LoVo (cell line): ENCODE measurements around the gene POLD3.
"Not testable (repeated sequence)": the region's sequence is repeated elsewhere in the genome, so short reads cannot be mapped to it uniquely, and the experiment has no call there.

Source experiments
- DNase-seq: peaks from one replicate; pipeline ENCODE4 v3.0.0-alpha.2; 2016; ENCODE audit warnings: low spot score

POLD3 gene

GRCh38 chr11:74636630-74637184, 44.3 kb downstream of the POLD3 start:
- DNase-seq, result peak; percentile 18

- no peak for DNase-seq
These were observed 45.3 kb downstream of the POLD3 start for GRCh38 chr11:74637700-74638099.

- no peak for DNase-seq
These were observed 46.5 kb downstream of the POLD3 start for GRCh38 chr11:74638869-74639268.

GRCh38 chr11:74639533-74639932, 47.2 kb downstream of the POLD3 start:
- no peak for DNase-seq

- DNase-seq, result no peak
These were observed 48.9 kb downstream of the POLD3 start for GRCh38 chr11:74641289-74641688.

- no peak for DNase-seq
These were observed 49.5 kb downstream of the POLD3 start for GRCh38 chr11:74641905-74642304.

GRCh38 chr11:74642912-74643311, 50.5 kb downstream of the POLD3 start:
- no peak for DNase-seq

- DNase-seq, result no peak
These were observed 51.7 kb downstream of the POLD3 start for GRCh38 chr11:74644081-74644480.

GRCh38 chr11:74646215-74646614, 53.8 kb downstream of the POLD3 start:
- no peak for DNase-seq

GRCh38 chr11:74646954-74647353, 54.6 kb downstream of the POLD3 start:
- DNase-seq, result no peak

- no peak for DNase-seq
These were observed 55.0 kb downstream of the POLD3 start for GRCh38 chr11:74647404-74647803.

- no peak for DNase-seq
These were observed 55.4 kb downstream of the POLD3 start for GRCh38 chr11:74647831-74648230.

- no peak for DNase-seq
These were observed 56.5 kb downstream of the POLD3 start for GRCh38 chr11:74648894-74649293.

GRCh38 chr11:74650498-74650897, 58.1 kb downstream of the POLD3 start:
- no peak for DNase-seq

GRCh38 chr11:74654976-74655375, 62.6 kb downstream of the POLD3 start:
- no peak for DNase-seq

GRCh38 chr11:74659124-74659523, 66.7 kb downstream of the POLD3 start:
- DNase-seq, result not testable (repeated sequence)

- DNase-seq, result no peak
These were observed 70.2 kb downstream of the POLD3 start for GRCh38 chr11:74662487-74663103.

- no peak for DNase-seq
These were observed 70.9 kb downstream of the POLD3 start for GRCh38 chr11:74663315-74663714.

- DNase-seq, result no peak
These were observed 77.1 kb downstream of the POLD3 start for GRCh38 chr11:74669211-74670160.

GRCh38 chr11:74670171-74670570, 77.8 kb downstream of the POLD3 start:
- DNase-seq, result no peak

GRCh38 chr11:74671520-74672196, 79.3 kb downstream of the POLD3 start:
- no peak for DNase-seq

- no peak for DNase-seq
These were observed 80.1 kb downstream of the POLD3 start for GRCh38 chr11:74672332-74672955.
